Left kidney (tissue), 1 donor: Measurements from ENCODE around the gene KRTAP9-2. TPM values are rescaled to one million over a fixed set of nuclear protein-coding genes. Genes with fewer than 3 reads are reported as not detected.

Experiments
- polyA plus RNA-seq: library from polyadenylated mRNA; unstranded; fragments of 120-200 nt; gene quantifications from one replicate; pipeline ENCODE4 v1.2.1, GENCODE V29; 2013; ENCODE audit not compliant: insufficient read length

The KRTAP9-2 gene
- polyA plus RNA-seq, 1 donor = not detected

Other genes with a start within 250 kb of the KRTAP9-2 start
- gene KRT40, start 242.3 kb upstream of the KRTAP9-2 start, polyA plus RNA-seq = not detected
- gene KRTAP3-3, start 232.5 kb upstream of the KRTAP9-2 start, polyA plus RNA-seq = not detected
- gene KRTAP3-2, start 226.7 kb upstream of the KRTAP9-2 start, polyA plus RNA-seq = not detected
- gene KRTAP3-1, start 217.5 kb upstream of the KRTAP9-2 start, polyA plus RNA-seq = not detected
- gene KRTAP1-5, start 199.4 kb upstream of the KRTAP9-2 start, polyA plus RNA-seq = not detected
- not detected for gene KRTAP1-4, start 196.5 kb upstream of the KRTAP9-2 start, polyA plus RNA-seq
- not detected for gene KRTAP1-3, start 191.8 kb upstream of the KRTAP9-2 start, polyA plus RNA-seq
- not detected for gene KRTAP1-1, start 185.2 kb upstream of the KRTAP9-2 start, polyA plus RNA-seq
- not detected for gene KRTAP2-1, start 179.3 kb upstream of the KRTAP9-2 start, polyA plus RNA-seq
- not detected for gene KRTAP2-2, start 171.4 kb upstream of the KRTAP9-2 start, polyA plus RNA-seq
- gene KRTAP2-3, start 166.5 kb upstream of the KRTAP9-2 start, polyA plus RNA-seq = not detected
- gene KRTAP2-4, start 160.8 kb upstream of the KRTAP9-2 start, polyA plus RNA-seq = not detected
- not detected for gene KRTAP4-7, start 142.5 kb upstream of the KRTAP9-2 start, polyA plus RNA-seq
- not detected for gene KRTAP4-8, start 128.5 kb upstream of the KRTAP9-2 start, polyA plus RNA-seq
- not detected for gene KRTAP4-16, start 124.4 kb upstream of the KRTAP9-2 start, polyA plus RNA-seq
- not detected for gene KRTAP4-9, start 121.3 kb upstream of the KRTAP9-2 start, polyA plus RNA-seq
- not detected for gene KRTAP4-11, start 108.3 kb upstream of the KRTAP9-2 start, polyA plus RNA-seq
- gene KRTAP4-12, start 102.5 kb upstream of the KRTAP9-2 start, polyA plus RNA-seq = not detected
- gene KRTAP4-6, start 86.1 kb upstream of the KRTAP9-2 start, polyA plus RNA-seq = not detected
- not detected for gene KRTAP4-5, start 76.8 kb upstream of the KRTAP9-2 start, polyA plus RNA-seq
- not detected for gene KRTAP4-4, start 65.9 kb upstream of the KRTAP9-2 start, polyA plus RNA-seq
- gene KRTAP4-3, start 58.4 kb upstream of the KRTAP9-2 start, polyA plus RNA-seq = not detected
- gene KRTAP4-2, start 48.4 kb upstream of the KRTAP9-2 start, polyA plus RNA-seq = not detected
- not detected for gene KRTAP4-1, start 41.7 kb upstream of the KRTAP9-2 start, polyA plus RNA-seq
- gene KRTAP9-1, start 36.8 kb upstream of the KRTAP9-2 start, polyA plus RNA-seq = not detected
- not detected for gene KRTAP9-3, start 5.8 kb downstream of the KRTAP9-2 start, polyA plus RNA-seq
- not detected for gene KRTAP9-8, start 11.4 kb downstream of the KRTAP9-2 start, polyA plus RNA-seq
- gene KRTAP9-4, start 23.0 kb downstream of the KRTAP9-2 start, polyA plus RNA-seq = not detected
- gene KRTAP9-9, start 28.7 kb downstream of the KRTAP9-2 start, polyA plus RNA-seq = not detected
- gene KRTAP9-6, start 38.7 kb downstream of the KRTAP9-2 start, polyA plus RNA-seq = 0.42 TPM
- gene KRTAP9-7, start 49.0 kb downstream of the KRTAP9-2 start, polyA plus RNA-seq = not detected
- not detected for gene KRTAP29-1, start 76.2 kb downstream of the KRTAP9-2 start, polyA plus RNA-seq
- not detected for gene KRTAP16-1, start 82.7 kb downstream of the KRTAP9-2 start, polyA plus RNA-seq
- not detected for gene KRTAP17-1, start 89.1 kb downstream of the KRTAP9-2 start, polyA plus RNA-seq
- gene KRT33A, start 124.2 kb downstream of the KRTAP9-2 start, polyA plus RNA-seq = not detected
- not detected for gene KRT33B, start 143.2 kb downstream of the KRTAP9-2 start, polyA plus RNA-seq
- gene KRT34, start 155.7 kb downstream of the KRTAP9-2 start, polyA plus RNA-seq = not detected
- not detected for gene KRT31, start 171.0 kb downstream of the KRTAP9-2 start, polyA plus RNA-seq
- gene KRT37, start 197.9 kb downstream of the KRTAP9-2 start, polyA plus RNA-seq = not detected
- gene KRT38, start 214.3 kb downstream of the KRTAP9-2 start, polyA plus RNA-seq = not detected
- gene KRT32, start 240.7 kb downstream of the KRTAP9-2 start, polyA plus RNA-seq = not detected